ENCODE data around the gene KLHL5. TPM values are rescaled to one million over a fixed set of nuclear protein-coding genes. Genes with fewer than 3 reads are reported as not detected.
"Not testable (repeated sequence)": the region's sequence is repeated elsewhere in the genome, so short reads cannot be mapped to it uniquely, and the experiment has no call there.

KLHL5 gene
- total RNA-seq, 2 donors from 2014 or later: 25.1 to 41.1 TPM

DNA sequence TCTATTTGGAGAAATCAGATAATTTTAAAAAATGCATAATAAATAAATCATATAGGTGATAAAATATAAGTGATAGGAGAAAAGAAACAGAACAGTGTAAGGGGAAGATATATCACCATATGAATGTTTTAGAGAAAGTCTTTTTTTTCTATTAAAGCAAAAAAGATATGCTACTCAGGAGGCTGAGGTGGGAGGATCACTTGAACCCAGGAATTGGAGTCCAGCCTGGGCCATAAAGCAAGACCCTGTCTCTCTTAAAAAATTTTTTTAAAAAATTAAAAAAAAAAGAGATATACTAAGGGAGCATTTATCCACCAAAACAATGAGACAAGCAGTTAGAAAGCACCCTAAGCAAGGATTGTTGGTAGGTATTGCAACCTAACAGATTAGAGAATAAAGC, 35.9 kb upstream of the KLHL5 start:
- H3K4me1 ChIP-seq (ENCODE audit: control insufficient read depth, insufficient read depth, low read length): no peaks in the 10 kb centered on the region
- Mint-ChIP-seq H3K27ac (no peak overlapping the region), H3K4me3 (no peak overlapping the region), H3K4me1 (no peaks in the 10 kb centered on the region), H3K9me3 (no peaks in the 10 kb centered on the region), H3K36me3 (ENCODE audit: low read depth) (no peaks in the 10 kb centered on the region), H3K27me3 (ENCODE audit: insufficient read depth) (no peaks in the 10 kb centered on the region)
- H3K27me3 ChIP-seq (ENCODE audit: control insufficient read depth, insufficient read depth, low read length, poor library complexity, severe bottlenecking): no peaks in the 10 kb centered on the region
- no peak overlapping the region for H3K27ac ChIP-seq (ENCODE audit: low read depth, low read length)
- H3K36me3 ChIP-seq (ENCODE audit: control insufficient read depth, insufficient read depth, low read length): no peaks in the 10 kb centered on the region
- H3K9ac ChIP-seq (ENCODE audit: extremely low read depth, low read length, poor library complexity, severe bottlenecking): no peak overlapping the region
- H3K4me3 ChIP-seq (ENCODE audit: low read length): no peak overlapping the region
- TF ChIP-seq, protein P1, sequence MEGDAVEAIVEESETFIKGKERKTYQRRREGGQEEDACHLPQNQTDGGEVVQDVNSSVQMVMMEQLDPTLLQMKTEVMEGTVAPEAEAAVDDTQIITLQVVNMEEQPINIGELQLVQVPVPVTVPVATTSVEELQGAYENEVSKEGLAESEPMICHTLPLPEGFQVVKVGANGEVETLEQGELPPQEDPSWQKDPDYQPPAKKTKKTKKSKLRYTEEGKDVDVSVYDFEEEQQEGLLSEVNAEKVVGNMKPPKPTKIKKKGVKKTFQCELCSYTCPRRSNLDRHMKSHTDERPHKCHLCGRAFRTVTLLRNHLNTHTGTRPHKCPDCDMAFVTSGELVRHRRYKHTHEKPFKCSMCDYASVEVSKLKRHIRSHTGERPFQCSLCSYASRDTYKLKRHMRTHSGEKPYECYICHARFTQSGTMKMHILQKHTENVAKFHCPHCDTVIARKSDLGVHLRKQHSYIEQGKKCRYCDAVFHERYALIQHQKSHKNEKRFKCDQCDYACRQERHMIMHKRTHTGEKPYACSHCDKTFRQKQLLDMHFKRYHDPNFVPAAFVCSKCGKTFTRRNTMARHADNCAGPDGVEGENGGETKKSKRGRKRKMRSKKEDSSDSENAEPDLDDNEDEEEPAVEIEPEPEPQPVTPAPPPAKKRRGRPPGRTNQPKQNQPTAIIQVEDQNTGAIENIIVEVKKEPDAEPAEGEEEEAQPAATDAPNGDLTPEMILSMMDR (conservative IDR thresholded peaks at IDR 0.05): no peak
- no peak for DNase-seq
- no peaks in the 10 kb centered on the region for H3K9me3 ChIP-seq (ENCODE audit: control insufficient read depth, low read length)

DNA sequence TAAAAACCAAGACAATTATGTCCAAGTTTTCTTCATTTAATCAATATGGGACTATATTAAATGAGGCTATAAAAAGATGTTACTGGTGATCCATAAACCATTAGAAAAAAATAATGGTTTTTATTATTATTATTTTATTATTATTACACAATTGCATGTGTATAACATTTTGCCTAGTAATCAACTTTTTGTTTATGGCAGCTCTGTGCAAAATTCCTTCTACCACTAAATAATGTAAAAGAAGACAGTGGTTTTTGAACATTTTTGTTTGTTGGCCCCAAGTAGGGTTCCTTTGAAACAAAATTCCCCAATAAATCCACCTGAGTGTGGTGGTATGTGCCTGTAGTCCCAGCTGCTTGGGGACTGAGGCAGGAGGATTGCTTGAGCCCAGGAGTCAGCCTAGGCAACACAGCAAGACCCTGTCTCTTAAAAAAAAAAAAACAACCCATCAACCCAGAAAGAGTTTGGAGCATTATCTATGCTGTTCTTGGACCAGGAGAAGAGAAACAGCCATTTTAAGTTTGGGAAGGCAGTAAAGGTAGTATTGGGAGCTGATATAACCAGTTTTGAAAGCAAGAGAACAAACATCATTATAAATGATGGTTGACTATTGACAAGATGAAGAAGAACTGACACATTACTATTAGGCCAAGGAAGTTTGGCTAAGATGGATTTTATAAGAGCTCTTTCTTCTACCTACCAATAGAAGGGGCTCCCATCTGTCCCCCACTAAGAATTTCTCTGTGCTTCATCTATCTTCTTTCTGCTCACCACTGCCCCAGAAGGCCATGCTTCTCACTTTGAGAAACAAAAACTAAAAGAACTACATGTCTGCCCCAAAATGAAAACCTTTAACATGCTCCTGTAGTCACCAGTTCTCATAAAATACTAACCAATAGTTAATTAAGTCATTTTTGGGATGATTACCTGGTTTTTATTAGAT, 32.0 kb upstream of the KLHL5 start:
- Mint-ChIP-seq H3K27me3 (ENCODE audit: insufficient read depth) (no peaks in the 10 kb centered on the region), H3K9me3 (no peaks in the 10 kb centered on the region), H3K27ac (no peak overlapping the region), H3K4me3 (no peak overlapping the region), H3K36me3 (ENCODE audit: low read depth) (no peaks in the 10 kb centered on the region), H3K4me1 (no peaks in the 10 kb centered on the region)
- H3K9ac ChIP-seq (ENCODE audit: extremely low read depth, low read length, poor library complexity, severe bottlenecking): no peak overlapping the region
- no peaks in the 10 kb centered on the region for H3K4me1 ChIP-seq (ENCODE audit: control insufficient read depth, insufficient read depth, low read length)
- H3K9me3 ChIP-seq (ENCODE audit: control insufficient read depth, low read length): no peaks in the 10 kb centered on the region
- H3K4me3 ChIP-seq (ENCODE audit: low read length): no peak overlapping the region
- DNase-seq: no peak
- no peak overlapping the region for H3K27ac ChIP-seq (ENCODE audit: low read depth, low read length)
- TF ChIP-seq, protein P1 (conservative IDR thresholded peaks at IDR 0.05): no peak
- no peaks in the 10 kb centered on the region for H3K27me3 ChIP-seq (ENCODE audit: control insufficient read depth, insufficient read depth, low read length, poor library complexity, severe bottlenecking)
- H3K36me3 ChIP-seq (ENCODE audit: control insufficient read depth, insufficient read depth, low read length): no peaks in the 10 kb centered on the region

DNA sequence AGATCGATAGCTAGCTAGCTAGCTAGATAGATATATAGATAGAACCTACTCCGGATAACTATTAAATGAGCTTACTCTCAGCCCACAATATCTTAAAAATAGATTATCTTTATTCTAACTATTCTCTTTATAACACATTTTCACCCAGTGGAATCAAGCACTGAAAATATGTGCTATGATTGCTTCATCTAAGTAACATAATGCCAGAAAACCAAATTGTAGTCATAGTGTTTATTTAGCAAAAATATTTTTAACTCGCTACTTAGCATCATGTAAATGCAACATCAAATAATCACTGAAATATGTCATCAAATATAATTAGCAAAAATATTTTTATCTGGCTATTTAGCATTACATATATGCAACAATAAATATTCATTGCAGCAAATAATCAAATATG, 31.3 kb upstream of the KLHL5 start:
- WGBS, 2 experiments (ENCODE audit: insufficient coverage in 1 of 2, insufficient read length in 1 of 2): 84% methylated on average over 3 of the region's 3 CpGs; no CpG with 5 or more reads in 1 of the 2 experiments
- H3K36me3 Mint-ChIP-seq (ENCODE audit: low read depth): no peaks in the 10 kb centered on the region
- Histone ChIP-seq H3K9me3 (ENCODE audit: control insufficient read depth, low read length) (no peaks in the 10 kb centered on the region), H3K36me3 (ENCODE audit: control insufficient read depth, insufficient read depth, low read length) (no peaks in the 10 kb centered on the region), H3K4me1 (ENCODE audit: control insufficient read depth, insufficient read depth, low read length) (no peaks in the 10 kb centered on the region), H3K4me3 (ENCODE audit: low read length) (no peak overlapping the region), H3K9ac (ENCODE audit: extremely low read depth, low read length, poor library complexity, severe bottlenecking) (no peak overlapping the region), H3K27ac (ENCODE audit: low read depth, low read length) (no peak overlapping the region), H3K27me3 (ENCODE audit: control insufficient read depth, insufficient read depth, low read length, poor library complexity, severe bottlenecking) (no peaks in the 10 kb centered on the region)
- TF ChIP-seq, protein P1 (conservative IDR thresholded peaks at IDR 0.05): no peak
- no peaks in the 10 kb centered on the region for H3K27me3 Mint-ChIP-seq (ENCODE audit: insufficient read depth)
- DNase-seq: no peak
- H3K4me3 Mint-ChIP-seq: no peak overlapping the region
- no peaks in the 10 kb centered on the region for H3K9me3 Mint-ChIP-seq
- no peak overlapping the region for H3K27ac Mint-ChIP-seq
- H3K4me1 Mint-ChIP-seq: no peaks in the 10 kb centered on the region

DNA sequence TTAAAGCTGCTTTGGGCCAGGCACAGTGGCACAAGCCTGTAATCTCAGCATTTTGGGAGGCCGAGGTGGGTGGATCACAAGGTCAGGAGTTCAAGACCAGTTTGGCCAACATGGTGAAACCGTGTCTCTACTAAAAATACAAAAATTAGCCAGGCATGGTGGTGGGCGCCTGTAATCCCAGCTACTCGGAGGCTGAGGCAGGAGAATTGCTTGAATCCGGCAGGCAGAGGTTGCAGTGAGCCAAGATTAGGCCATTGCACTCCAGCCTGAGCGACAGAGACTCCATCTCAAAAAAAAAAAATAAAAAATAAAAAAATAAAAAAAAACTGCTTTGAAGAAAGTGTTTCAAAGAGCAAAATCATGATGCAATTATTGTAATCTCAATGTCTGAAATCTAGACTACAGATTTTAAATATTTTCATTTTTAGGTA, 30.4 kb upstream of the KLHL5 start:
- H3K27ac ChIP-seq (ENCODE audit: low read depth, low read length); H3K9me3 ChIP-seq (ENCODE audit: control insufficient read depth, low read length); DNase-seq; H3K4me3 Mint-ChIP-seq; H3K4me1 ChIP-seq (ENCODE audit: control insufficient read depth, insufficient read depth, low read length); H3K4me3 ChIP-seq (ENCODE audit: low read length); H3K27me3 Mint-ChIP-seq (ENCODE audit: insufficient read depth); H3K27me3 ChIP-seq (ENCODE audit: control insufficient read depth, insufficient read depth, low read length, poor library complexity, severe bottlenecking); H3K36me3 Mint-ChIP-seq (ENCODE audit: low read depth); H3K9me3 Mint-ChIP-seq; H3K9ac ChIP-seq (ENCODE audit: extremely low read depth, low read length, poor library complexity, severe bottlenecking); H3K36me3 ChIP-seq (ENCODE audit: control insufficient read depth, insufficient read depth, low read length); H3K27ac Mint-ChIP-seq; H3K4me1 Mint-ChIP-seq: not testable (repeated sequence)
- 90 to 94% methylated on average over 4 to 5 of the region's 6 CpGs for WGBS, 2 experiments (ENCODE audit: insufficient coverage in 1 of 2, insufficient read length in 1 of 2)
